HepG2 (cell line): ENCODE data around the gene SLC44A4. TPM values are rescaled to one million over a fixed set of nuclear protein-coding genes. Genes with fewer than 3 reads are reported as not detected.
A peak's percentile ranks its signal among the peaks of the same experiment; 100 is the strongest.

Source experiments
- AGO2 ChIP-seq: fragments of 200-400 bp; formaldehyde crosslinking; optimal IDR thresholded peaks from 2 replicates; pipeline ENCODE3; 2017; ENCODE audit warnings: mild to moderate bottlenecking, low read depth, low read length, moderate library complexity
- GATA4 ChIP-seq: sonication (generic); IDR thresholded peaks from 2 replicates; pipeline ENCODE4 v1.6.1; 2016; ENCODE audit warnings: antibody characterized with exemption, low read depth, borderline replicate concordance
- HES4 ChIP-seq: sonication (generic); formaldehyde crosslinking; IDR thresholded peaks from 2 replicates; pipeline ENCODE4 v1.9.0; 2021; ENCODE audit warnings: mild to moderate bottlenecking, missing genetic modification reagents, borderline replicate concordance
- SALL2 ChIP-seq: sonication (generic); formaldehyde crosslinking; IDR thresholded peaks from 2 replicates; pipeline ENCODE4 v1.8.1; 2023; ENCODE audit warnings: mild to moderate bottlenecking, missing genetic modification reagents, inconsistent platforms
- TOE1 ChIP-seq: sonication (generic); formaldehyde crosslinking; IDR thresholded peaks from 2 replicates; pipeline ENCODE4 v1.4.0; 2020; ENCODE audit warnings: mild to moderate bottlenecking, missing genetic modification reagents
- YEATS4 ChIP-seq: sonication (generic); formaldehyde crosslinking; IDR thresholded peaks from 2 replicates; pipeline ENCODE4 v1.4.0; 2020; ENCODE audit warnings: missing genetic modification reagents, borderline replicate concordance
- ZFP82 ChIP-seq: sonication (generic); formaldehyde crosslinking; IDR thresholded peaks from 2 replicates; pipeline ENCODE4 v1.5.1; 2020; ENCODE audit warnings: mild to moderate bottlenecking, missing genetic modification reagents, borderline replicate concordance
- ZFX ChIP-seq: sonication (generic); formaldehyde crosslinking; IDR thresholded peaks from 2 replicates; pipeline ENCODE4 v1.4.0; 2020; ENCODE audit warnings: mild to moderate bottlenecking, low read depth, missing genetic modification reagents, moderate library complexity
- ZHX1 ChIP-seq: sonication (generic); formaldehyde crosslinking; IDR thresholded peaks from 2 replicates; pipeline ENCODE4 v1.8.1; 2022; ENCODE audit warnings: low read depth, mild to moderate bottlenecking, missing genetic modification reagents
- ZNF142 ChIP-seq: sonication (generic); formaldehyde crosslinking; IDR thresholded peaks from 2 replicates; pipeline ENCODE4 v1.4.0; 2020; ENCODE audit warnings: missing genetic modification reagents
- ZNF580 ChIP-seq: IDR thresholded peaks from 2 replicates; pipeline ENCODE4 v1.6.1; 2016; ENCODE audit warnings: low read depth, borderline replicate concordance
- ZNF609 ChIP-seq: sonication (generic); formaldehyde crosslinking; IDR thresholded peaks from 2 replicates; pipeline ENCODE4 v1.4.0; 2020; ENCODE audit warnings: mild to moderate bottlenecking, missing genetic modification reagents, borderline replicate concordance
- ZNF652 ChIP-seq: IDR thresholded peaks from 2 replicates; pipeline ENCODE4 v1.6.1; 2016; ENCODE audit warnings: low read depth, borderline replicate concordance
- polyA plus RNA-seq, 8 experiments: library from polyadenylated mRNA; depleted of rRNA in 3 of 8; stranded (reverse) in 7 of 8; unstranded in 1 of 8; fragments of >200 nt; fragmentation: Illumina TruSeq in 4 of 8; extraction: Trizol in 4 of 8; gene quantifications; 2 replicates each; pipeline versions ENCODE4 v1.2.1 to v1.2.3, GENCODE V29; 2011 to 2016; ENCODE audit warnings: low read depth in 4 of 8, missing spikeins in 1 of 8, mixed read lengths in 1 of 8; ENCODE audit not compliant: insufficient read depth in 1 of 8
- total RNA-seq, 5 experiments: library from RNA; depleted of rRNA; stranded (reverse); fragments of >200 nt; fragmentation: Illumina TruSeq; extraction: Trizol; gene quantifications; 2 replicates each; pipeline ENCODE4 v1.2.3, GENCODE V29; 2016; ENCODE audit warnings: low read depth in 1 of 5

SLC44A4 gene
- total and polyA plus RNA-seq, 2 of the 13 experiments (the other 11 are each of a cell fraction or from before 2014, with no cell fraction given), result 3.5 to 5.9 TPM

GRCh38 chr6:31815025-31815838, 63.6 kb downstream of the SLC44A4 start, which contains the start of the genes HSPA1A and HSPA1L (continued):
- peak; percentile 59 for TF ChIP-seq SALL2
- peak; percentile 64 for TF ChIP-seq AGO2
- TF ChIP-seq GATA4, result peak; percentile 92
- peak; percentile 76; the same call in 1 of the 2 replicates for TF ChIP-seq ZFP82 (CRISPR knock-in tag)
- TF ChIP-seq ZNF652 (CRISPR knock-in tag), result peak; percentile 24; the same call in 1 of the 2 replicates
- TF ChIP-seq YEATS4, result peak; percentile 17
- TF ChIP-seq HES4 (CRISPR knock-in tag), result 0 out of 2 replicates have a peak, but pooled peaks have one; percentile 56
- TF ChIP-seq ZNF609 (CRISPR knock-in tag), result peak; percentile 54; the same call in 1 of the 2 replicates
- peak; percentile 43; the same call in 1 of the 2 replicates for TF ChIP-seq ZNF580 (CRISPR knock-in tag)
- peak; percentile 72; the same call in 1 of the 2 replicates for TF ChIP-seq TOE1 (CRISPR knock-in tag)
- 0 out of 2 replicates have a peak, but pooled peaks have one; percentile 51 for TF ChIP-seq ZNF142 (CRISPR knock-in tag)
- 0 out of 2 replicates have a peak, but pooled peaks have one; percentile 41 for TF ChIP-seq ZHX1
- peak; percentile 40 for TF ChIP-seq ZFX (CRISPR knock-in tag)
